ENCODE results near the gene RPL10.

The RPL10 gene

GRCh38 chrX:154409222-154409871 is 11.2 kb downstream of the RPL10 start, which contains the start of gene DNASE1L1:
TSS of gene DNASE1L1 (minus strand) at chrX:154409254. CDS start at chrX:154405568, 3,686 bp downstream.
- H3K4me3 ChIP-seq (ENCODE audit: low read depth, low read length) = peak within 1 kb of the TSS; percentile 64
- TF ChIP-seq, protein P1, sequence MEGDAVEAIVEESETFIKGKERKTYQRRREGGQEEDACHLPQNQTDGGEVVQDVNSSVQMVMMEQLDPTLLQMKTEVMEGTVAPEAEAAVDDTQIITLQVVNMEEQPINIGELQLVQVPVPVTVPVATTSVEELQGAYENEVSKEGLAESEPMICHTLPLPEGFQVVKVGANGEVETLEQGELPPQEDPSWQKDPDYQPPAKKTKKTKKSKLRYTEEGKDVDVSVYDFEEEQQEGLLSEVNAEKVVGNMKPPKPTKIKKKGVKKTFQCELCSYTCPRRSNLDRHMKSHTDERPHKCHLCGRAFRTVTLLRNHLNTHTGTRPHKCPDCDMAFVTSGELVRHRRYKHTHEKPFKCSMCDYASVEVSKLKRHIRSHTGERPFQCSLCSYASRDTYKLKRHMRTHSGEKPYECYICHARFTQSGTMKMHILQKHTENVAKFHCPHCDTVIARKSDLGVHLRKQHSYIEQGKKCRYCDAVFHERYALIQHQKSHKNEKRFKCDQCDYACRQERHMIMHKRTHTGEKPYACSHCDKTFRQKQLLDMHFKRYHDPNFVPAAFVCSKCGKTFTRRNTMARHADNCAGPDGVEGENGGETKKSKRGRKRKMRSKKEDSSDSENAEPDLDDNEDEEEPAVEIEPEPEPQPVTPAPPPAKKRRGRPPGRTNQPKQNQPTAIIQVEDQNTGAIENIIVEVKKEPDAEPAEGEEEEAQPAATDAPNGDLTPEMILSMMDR (IDR thresholded peaks at IDR 0.05; ENCODE audit: low read depth, low read length) = no peak

- TF ChIP-seq, protein P1 (IDR thresholded peaks at IDR 0.05; ENCODE audit: low read depth, low read length) = no peak
- H3K4me3 ChIP-seq (ENCODE audit: low read depth, low read length) = peak overlapping the region; percentile 65
Observed at GRCh38 chrX:154411981-154412340, 13.8 kb downstream of the RPL10 start.

- peak overlapping the region; percentile 65 for H3K4me3 ChIP-seq (ENCODE audit: low read depth, low read length)
- TF ChIP-seq, protein P1 (IDR thresholded peaks at IDR 0.05; ENCODE audit: low read depth, low read length) = no peak
Observed at GRCh38 chrX:154412468-154412867, 14.3 kb downstream of the RPL10 start.

DNA sequence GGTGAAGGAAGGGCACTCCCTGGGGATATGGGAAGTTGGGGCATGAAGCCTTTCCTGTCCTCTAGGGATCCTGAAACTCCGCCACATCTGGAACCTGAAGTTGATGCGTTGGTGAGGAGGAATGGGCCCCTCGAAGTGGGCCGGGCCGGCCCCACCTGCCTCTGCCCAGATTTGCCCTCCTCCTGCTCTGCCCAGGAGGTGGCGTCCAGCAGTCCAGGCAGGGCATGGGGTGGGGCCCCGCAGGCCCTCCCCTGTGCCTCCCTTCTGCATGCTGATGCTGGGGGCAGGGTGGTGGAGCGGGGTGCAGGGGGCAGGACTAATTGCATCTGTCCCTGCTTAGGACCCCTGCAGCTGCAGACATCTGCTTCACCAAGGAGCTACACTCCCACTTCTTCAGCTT is 15.0 kb downstream of the RPL10 start:
- TF ChIP-seq, protein P1 (IDR thresholded peaks at IDR 0.05; ENCODE audit: low read depth, low read length) = no peak
- H3K4me3 ChIP-seq (ENCODE audit: low read depth, low read length) = no peak overlapping the region

DNA sequence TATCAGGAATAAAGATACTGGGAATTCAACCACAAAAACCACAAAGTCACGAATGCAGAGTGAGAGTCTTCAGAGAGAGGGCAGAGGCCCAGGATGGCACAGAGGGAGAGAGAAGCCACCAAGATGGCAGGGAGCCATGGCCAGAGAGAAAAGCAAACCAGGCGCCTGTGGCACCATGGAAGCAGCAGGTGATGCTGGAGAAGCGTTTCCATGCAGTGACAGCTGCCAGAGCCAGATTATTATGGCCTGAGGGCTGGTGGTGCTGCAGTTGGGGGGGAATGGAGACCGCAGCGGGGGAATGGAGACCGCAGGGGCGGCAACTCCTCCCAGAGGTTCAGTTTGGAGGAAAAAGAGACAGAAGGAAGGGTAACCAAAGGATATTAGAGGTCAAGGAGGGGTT is 19.0 kb downstream of the RPL10 start:
- H3K4me3 ChIP-seq (ENCODE audit: low read depth, low read length) = no peak overlapping the region
- TF ChIP-seq, protein P1 (IDR thresholded peaks at IDR 0.05; ENCODE audit: low read depth, low read length) = no peak

- TF ChIP-seq, protein P1 (IDR thresholded peaks at IDR 0.05; ENCODE audit: low read depth, low read length) = no peak
- H3K4me3 ChIP-seq (ENCODE audit: low read depth, low read length) = no peak overlapping the region
Observed at GRCh38 chrX:154419189-154419588, 21.0 kb downstream of the RPL10 start.

DNA sequence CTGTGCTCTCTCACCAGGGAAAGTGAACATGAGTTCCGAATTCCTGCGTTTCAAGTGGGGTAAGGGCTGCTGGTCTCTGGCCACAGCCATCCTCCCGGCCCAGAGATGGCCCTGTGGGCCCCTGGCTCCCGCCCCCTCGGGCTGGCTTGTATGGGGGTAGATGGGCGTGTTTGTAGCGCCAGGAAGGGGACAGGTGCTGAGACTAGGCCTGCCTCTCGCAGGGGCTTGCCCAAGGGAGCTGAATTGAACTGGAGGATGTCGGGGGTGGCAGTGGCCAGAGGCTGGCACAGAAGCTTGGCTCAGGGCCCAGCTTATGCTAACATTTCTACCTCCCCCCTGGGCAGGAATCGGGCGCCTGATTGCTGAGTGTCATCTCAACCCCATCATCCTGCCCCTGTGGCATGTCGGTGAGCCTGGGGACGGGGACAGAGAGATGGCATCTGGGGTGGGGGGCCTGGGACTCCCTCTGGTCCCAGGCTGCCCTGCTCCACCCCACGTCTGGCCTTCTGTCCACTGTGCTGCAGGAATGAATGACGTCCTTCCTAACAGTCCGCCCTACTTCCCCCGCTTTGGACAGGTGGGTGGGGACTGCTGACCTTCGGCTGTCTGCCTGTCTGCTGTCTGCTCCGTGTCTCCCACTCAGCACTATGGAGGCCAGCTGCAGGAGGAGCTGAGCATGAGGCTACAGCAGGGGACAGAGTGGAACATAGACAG is 21.7 kb downstream of the RPL10 start:
- TF ChIP-seq, protein P1 (IDR thresholded peaks at IDR 0.05; ENCODE audit: low read depth, low read length) = no peak
- H3K4me3 ChIP-seq (ENCODE audit: low read depth, low read length) = no peak overlapping the region

Data from WI38 (cell line).